ENCODE measurements around the gene PDE4DIP.
"Not testable (repeated sequence)": the region's sequence is repeated elsewhere in the genome, so short reads cannot be mapped to it uniquely, and the experiment has no call there.

GRCh38 chr1:148997405-148997804 is 153.2 kb downstream of the PDE4DIP start:
- TF ChIP-seq CTCF, POLR2A (IDR thresholded peaks at IDR 0.05): not testable (repeated sequence)

Measured in Peyer's patch (tissue), 4 donors.